Measurements from ENCODE around the gene GADL1.

The GADL1 gene

GRCh38 chr3:30691944-30692343, 202.5 kb downstream of the GADL1 start:
- no peaks in the 10 kb centered on the region for H3K27me3 ChIP-seq (ENCODE audit: low read length)
- H3K4me2 ChIP-seq (ENCODE audit: low read depth, low read length, poor library complexity, severe bottlenecking): no peak overlapping the region
- no peaks in the 10 kb centered on the region for H4K20me1 ChIP-seq (ENCODE audit: low read depth, low read length)
- no peak overlapping the region for H3K9ac ChIP-seq (ENCODE audit: low read length)
- H2AFZ ChIP-seq (ENCODE audit: low read depth, low read length, severe bottlenecking): no peak overlapping the region
- no peak overlapping the region for H3K27ac ChIP-seq (ENCODE audit: low read depth, low read length)
- no peaks in the 10 kb centered on the region; the same call in 1 of the 2 replicates for H3F3A ChIP-seq (ENCODE audit: insufficient read depth)
- H3K9me2 ChIP-seq (replicated peaks; ENCODE audit: insufficient read depth, low read length): no peaks in the 10 kb centered on the region
- H3K79me2 ChIP-seq (ENCODE audit: insufficient read depth, low read length): no peaks in the 10 kb centered on the region
- H3K9me3 ChIP-seq (ENCODE audit: insufficient read depth, low read length): no peaks in the 10 kb centered on the region
- no peak for TF ChIP-seq CTCF (IDR thresholded peaks at IDR 0.05; ENCODE audit: insufficient read depth, low read length, poor library complexity, severe bottlenecking)
- no peak for TF ChIP-seq EZH2phosphoT487 (conservative IDR thresholded peaks at IDR 0.05; ENCODE audit: low read length)
- H3K36me3 ChIP-seq (ENCODE audit: low read length): peaks cover 12% of the 10 kb centered on the region; the same call in 1 of the 2 replicates
- H3K4me3 ChIP-seq (ENCODE audit: insufficient read depth, low read length, poor library complexity, severe bottlenecking): no peak overlapping the region

GRCh38 chr3:30691249-30691880, 203.1 kb downstream of the GADL1 start:
- H3K27ac ChIP-seq (ENCODE audit: low read depth, low read length): no peak overlapping the region

GRCh38 chr3:30690199-30690598, 204.3 kb downstream of the GADL1 start:
- no peak overlapping the region for H2AFZ ChIP-seq (ENCODE audit: low read depth, low read length, severe bottlenecking)
- H3K9me2 ChIP-seq (replicated peaks; ENCODE audit: insufficient read depth, low read length): no peaks in the 10 kb centered on the region
- H3K4me2 ChIP-seq (ENCODE audit: low read depth, low read length, poor library complexity, severe bottlenecking): no peak overlapping the region
- H3F3A ChIP-seq (ENCODE audit: insufficient read depth): no peaks in the 10 kb centered on the region; the same call in 1 of the 2 replicates
- H4K20me1 ChIP-seq (ENCODE audit: low read depth, low read length): no peaks in the 10 kb centered on the region
- TF ChIP-seq CTCF (IDR thresholded peaks at IDR 0.05; ENCODE audit: insufficient read depth, low read length, poor library complexity, severe bottlenecking) (no peak), EZH2phosphoT487 (conservative IDR thresholded peaks at IDR 0.05; ENCODE audit: low read length) (no peak)
- H3K36me3 ChIP-seq (ENCODE audit: low read length): peaks cover 12% of the 10 kb centered on the region; the same call in 1 of the 2 replicates
- no peak overlapping the region for H3K4me3 ChIP-seq (ENCODE audit: insufficient read depth, low read length, poor library complexity, severe bottlenecking)
- H3K79me2 ChIP-seq (ENCODE audit: insufficient read depth, low read length): no peaks in the 10 kb centered on the region
- H3K27ac ChIP-seq (ENCODE audit: low read depth, low read length): no peak overlapping the region
- H3K27me3 ChIP-seq (ENCODE audit: low read length): no peaks in the 10 kb centered on the region
- no peak overlapping the region for H3K9ac ChIP-seq (ENCODE audit: low read length)
- H3K9me3 ChIP-seq (ENCODE audit: insufficient read depth, low read length): no peaks in the 10 kb centered on the region

More at GRCh38 chr3:30691249-30691880, 203.1 kb downstream of the GADL1 start:
- Histone ChIP-seq H3K36me3 (ENCODE audit: low read length) (peaks cover 12% of the 10 kb centered on the region; the same call in 1 of the 2 replicates), H4K20me1 (ENCODE audit: low read depth, low read length) (no peaks in the 10 kb centered on the region), H3F3A (ENCODE audit: insufficient read depth) (no peaks in the 10 kb centered on the region; the same call in 1 of the 2 replicates), H3K9ac (ENCODE audit: low read length) (no peak overlapping the region), H3K4me2 (ENCODE audit: low read depth, low read length, poor library complexity, severe bottlenecking) (no peak overlapping the region), H3K9me3 (ENCODE audit: insufficient read depth, low read length) (no peaks in the 10 kb centered on the region), H2AFZ (ENCODE audit: low read depth, low read length, severe bottlenecking) (no peak overlapping the region), H3K27me3 (ENCODE audit: low read length) (no peaks in the 10 kb centered on the region), H3K79me2 (ENCODE audit: insufficient read depth, low read length) (no peaks in the 10 kb centered on the region), H3K4me3 (ENCODE audit: insufficient read depth, low read length, poor library complexity, severe bottlenecking) (no peak overlapping the region), H3K9me2 (replicated peaks; ENCODE audit: insufficient read depth, low read length) (no peaks in the 10 kb centered on the region)
- no peak for TF ChIP-seq EZH2phosphoT487 (conservative IDR thresholded peaks at IDR 0.05; ENCODE audit: low read length)
- no peak for TF ChIP-seq CTCF (IDR thresholded peaks at IDR 0.05; ENCODE audit: insufficient read depth, low read length, poor library complexity, severe bottlenecking)
